GM19238 (cell line): Measurements from ENCODE around the gene ST3GAL4.

ENCODE experiments used
- DNase-seq: peaks from one replicate; pipeline ENCODE4 v3.0.0; 2011; ENCODE audit warnings: low spot score; ENCODE audit not compliant: insufficient read length

ST3GAL4 gene

GRCh38 chr11:126422446-126422845 is 67.0 kb downstream of the ST3GAL4 start:
- no peak for DNase-seq

- no peak for DNase-seq
Measured at GRCh38 chr11:126423154-126423553, 67.7 kb downstream of the ST3GAL4 start.

- no peak for DNase-seq
Measured at GRCh38 chr11:126423743-126424142, 68.3 kb downstream of the ST3GAL4 start.

- DNase-seq, result no peak
Measured at GRCh38 chr11:126424471-126425039, 69.1 kb downstream of the ST3GAL4 start.

GRCh38 chr11:126426106-126426505 is 70.6 kb downstream of the ST3GAL4 start:
- no peak for DNase-seq

- DNase-seq, result no peak
Measured at GRCh38 chr11:126426820-126427749, 71.6 kb downstream of the ST3GAL4 start.

- DNase-seq, result no peak
Measured at GRCh38 chr11:126430581-126431335, 75.3 kb downstream of the ST3GAL4 start.

- no peak for DNase-seq
Measured at GRCh38 chr11:126431401-126432064, 76.0 kb downstream of the ST3GAL4 start.

- no peak for DNase-seq
Measured at GRCh38 chr11:126432065-126432461, 76.6 kb downstream of the ST3GAL4 start.

GRCh38 chr11:126432525-126432924 is 77.0 kb downstream of the ST3GAL4 start:
- no peak for DNase-seq

GRCh38 chr11:126433244-126433846 is 77.9 kb downstream of the ST3GAL4 start:
- DNase-seq, result no peak

GRCh38 chr11:126433989-126434949 is 78.8 kb downstream of the ST3GAL4 start:
- no peak for DNase-seq

GRCh38 chr11:126434950-126435335 is 79.5 kb downstream of the ST3GAL4 start:
- no peak for DNase-seq

GRCh38 chr11:126436209-126436755 is 80.8 kb downstream of the ST3GAL4 start:
- no peak for DNase-seq

GRCh38 chr11:126437731-126438130 is 82.2 kb downstream of the ST3GAL4 start:
- DNase-seq, result no peak

- DNase-seq, result no peak
Measured at GRCh38 chr11:126438272-126438671, 82.8 kb downstream of the ST3GAL4 start.

- no peak for DNase-seq
Measured at GRCh38 chr11:126438691-126439090, 83.2 kb downstream of the ST3GAL4 start.

- no peak for DNase-seq
Measured at GRCh38 chr11:126440276-126440675, 84.8 kb downstream of the ST3GAL4 start.

- DNase-seq, result peak; percentile 90
Measured at GRCh38 chr11:126440792-126441514, 85.5 kb downstream of the ST3GAL4 start.
